Transverse colon (tissue), 4 donors: Measurements from ENCODE around the gene ZNF860. TPM values are rescaled to one million over a fixed set of nuclear protein-coding genes. Genes with fewer than 3 reads are reported as not detected.
A peak's percentile ranks its signal among the peaks of the same experiment; 100 is the strongest.

Experiments used
- DNase-seq: peaks from one replicate; pipeline ENCODE4 v3.0.0-alpha.2; 2019
- H3K27ac ChIP-seq, 4 donors: fragments of 200-600 bp; sonication (generic); 2 replicates each; pipeline ENCODE4 v1.5.1; 2016 to 2018; ENCODE audit warnings: inconsistent platforms in 4 of 4
- H3K27me3 ChIP-seq: fragments of 200-600 bp; sonication (generic); 2 replicates; pipeline ENCODE4 v1.5.1; 2017; ENCODE audit warnings: inconsistent platforms
- H3K36me3 ChIP-seq, 4 donors: fragments of 200-600 bp; sonication (generic); 2 replicates each; pipeline ENCODE4 v1.5.1; 2017 to 2019; ENCODE audit warnings: inconsistent platforms in 4 of 4
- H3K4me1 ChIP-seq, 4 donors: fragments of 200-600 bp; sonication (generic); 2 replicates each; pipeline ENCODE4 v1.5.1; 2017 to 2020; ENCODE audit warnings: inconsistent platforms in 4 of 4
- H3K4me3 ChIP-seq, 4 donors: fragments of 200-600 bp; sonication (generic); 1 replicate in 1 of 4; 2 replicates in 3 of 4; pipeline versions ENCODE4 v1.5.1 to v1.6.1; 2017 to 2019; ENCODE audit warnings: inconsistent platforms in 4 of 4
- H3K9me3 ChIP-seq, 2 donors: fragments of 200-600 bp; sonication (generic); 2 replicates each; pipeline ENCODE4 v1.5.1; 2017 to 2019; ENCODE audit warnings: inconsistent platforms in 2 of 2
- CTCF ChIP-seq, 5 experiments: fragments of 200-600 bp in 3 of 5; fragments of 450-650 bp in 2 of 5; sonication (generic) in 3 of 5; IDR thresholded peaks; 1 replicate in 2 of 5; 2 replicates in 3 of 5; pipeline ENCODE4 v1.5.1; 2016 to 2017; ENCODE audit warnings: antibody characterized with exemption in 5 of 5, inconsistent platforms in 3 of 5, mild to moderate bottlenecking in 2 of 5, moderate library complexity in 1 of 5
- EP300 ChIP-seq: sonication (generic); formaldehyde crosslinking; IDR thresholded peaks from one replicate; pipeline ENCODE4 v1.6.1; 2017; ENCODE audit warnings: antibody characterized with exemption, low read depth
- POLR2A ChIP-seq: fragments of 450-650 bp; IDR thresholded peaks from one replicate; pipeline ENCODE4 v1.6.1; 2016; ENCODE audit warnings: antibody characterized with exemption, mild to moderate bottlenecking, moderate library complexity
- POLR2AphosphoS5 ChIP-seq, 3 donors: sonication (generic); formaldehyde crosslinking; IDR thresholded peaks; one replicate each; pipeline ENCODE4 v1.6.1; 2016; ENCODE audit warnings: antibody characterized with exemption in 3 of 3
- WGBS, 2 donors: methylation state at CpG; one replicate each; pipeline ENCODE4 v1.1.5; 2018; ENCODE audit warnings: low coverage in 1 of 2; 5-methylcytosine and 5-hydroxymethylcytosine counted together
- in situ Hi-C, 4 donors: fragments of 200-750 bp; cut with MboI; loops; one replicate each; pipeline versions ENCODE4 v1.15.0 to v1.15.1; 2017; ENCODE audit warnings: low sequenced_read_pairs in 3 of 4, low pct_ligation_motif_present in 1 of 4, low pct_unique_long_range_greater_than_20kb in 1 of 4
- intact Hi-C: fragments of 100-400 bp; cut with DNase I; formaldehyde crosslinking; loops from one replicate; pipeline ENCODE4 v1.15.1; 2023; ENCODE audit warnings: low total_unique reads
- total RNA-seq, 4 donors: library from RNA; depleted of rRNA; stranded (reverse); fragments of >200 nt; gene quantifications; one replicate each; pipeline ENCODE4 v1.1.0, GENCODE V29; 2016

Gene ZNF860
- total RNA-seq, 4 donors from 2014 or later = 0.41 to 5.4 (median 1.6) TPM; not detected in 1

- intact Hi-C loops (no loop called here), in situ Hi-C loops (no loop called here)
- Histone ChIP-seq H3K9me3 (no peaks in the 10 kb centered on the region), H3K4me1 (peaks cover 0 to 22% (median 12%) of the 10 kb centered on the region in 4 donors), H3K4me3 (no peak overlapping the region), H3K36me3 (no peaks in the 10 kb centered on the region), H3K27me3 (no peaks in the 10 kb centered on the region), H3K27ac (peak overlapping the region in 3 of 4 donors; percentile 15 to 51 (median 26))
- WGBS, 2 donors = 55 to 80% methylated on average over 2 to 3 of the region's 3 CpGs
- DNase-seq = no peak
- no peak for TF ChIP-seq EP300
- no peak for TF ChIP-seq POLR2A
- no peak for TF ChIP-seq POLR2AphosphoS5 (IDR thresholded peaks at IDR 0.05)
- no peak for TF ChIP-seq CTCF (IDR thresholded peaks at IDR 0.05)
These were observed 35.9 kb upstream of the ZNF860 start for GRCh38 chr3:31945738-31946052.

- Histone ChIP-seq H3K27ac (no peak overlapping the region), H3K4me3 (no peak overlapping the region), H3K36me3 (no peaks in the 10 kb centered on the region), H3K27me3 (no peaks in the 10 kb centered on the region), H3K9me3 (no peaks in the 10 kb centered on the region), H3K4me1 (peaks cover 0 to 22% (median 12%) of the 10 kb centered on the region in 4 donors)
- TF ChIP-seq POLR2AphosphoS5 (IDR thresholded peaks at IDR 0.05) = no peak
- no peak for TF ChIP-seq POLR2A
- TF ChIP-seq EP300 = no peak
- TF ChIP-seq CTCF (IDR thresholded peaks at IDR 0.05) = no peak
- 89 to 98% methylated on average over 5 to 10 of the region's 10 CpGs for WGBS, 2 donors
- intact Hi-C loops (no loop called here), in situ Hi-C loops (no loop called here)
- no peak for DNase-seq
These were observed 35.0 kb upstream of the ZNF860 start for GRCh38 chr3:31946484-31947081.

- in situ Hi-C loops (no loop called here), intact Hi-C loops (no loop called here)
- H3K27me3 ChIP-seq = no peaks in the 10 kb centered on the region
- H3K4me1 ChIP-seq = peaks cover 0 to 22% (median 12%) of the 10 kb centered on the region in 4 donors
- TF ChIP-seq EP300 = no peak
- no peak for TF ChIP-seq POLR2A
- no peak for TF ChIP-seq POLR2AphosphoS5 (IDR thresholded peaks at IDR 0.05)
- no peak for TF ChIP-seq CTCF (IDR thresholded peaks at IDR 0.05)
- WGBS, 2 donors = 91% methylated on average over 4 of the region's 4 CpGs; no CpG with 5 or more reads in 1 of the 2 donors
- no peaks in the 10 kb centered on the region for H3K9me3 ChIP-seq
- no peaks in the 10 kb centered on the region for H3K36me3 ChIP-seq
- H3K4me3 ChIP-seq = no peak overlapping the region
- peak overlapping the region in 1 of 4 donors; percentile 1 for H3K27ac ChIP-seq
- DNase-seq = no peak
These were observed 34.4 kb upstream of the ZNF860 start for GRCh38 chr3:31947162-31947561.

GRCh38 chr3:31947671-31948091 is 33.9 kb upstream of the ZNF860 start:
- in situ Hi-C loops (no loop called here), intact Hi-C loops (no loop called here)
- TF ChIP-seq POLR2A = no peak
- no peak for TF ChIP-seq EP300
- TF ChIP-seq POLR2AphosphoS5 (IDR thresholded peaks at IDR 0.05) = no peak
- no peak for TF ChIP-seq CTCF (IDR thresholded peaks at IDR 0.05)

More at GRCh38 chr3:31947671-31948091, 33.9 kb upstream of the ZNF860 start:
- Histone ChIP-seq H3K27ac (peak overlapping the region in 2 of 4 donors; percentile 1 to 11), H3K4me3 (no peak overlapping the region), H3K27me3 (no peaks in the 10 kb centered on the region), H3K9me3 (no peaks in the 10 kb centered on the region), H3K4me1 (peaks cover 0 to 22% (median 12%) of the 10 kb centered on the region in 4 donors), H3K36me3 (no peaks in the 10 kb centered on the region)
- WGBS, 2 donors = 44 to 86% methylated on average over 2 to 6 of the region's 6 CpGs
- no peak for DNase-seq
